HepG2 (cell line): ENCODE results near the gene DMXL1. TPM values are rescaled to one million over a fixed set of nuclear protein-coding genes. Genes with fewer than 3 reads are reported as not detected.

Experiments
- ATAC-seq: fragments of 200-7000 bp; cut with Tn5 transposase; 3 replicates; pipeline ENCODE4 v1.9.1; 2020; ENCODE audit warnings: mild to moderate bottlenecking, moderate library complexity
- BruUV-seq: library from RNA; stranded (reverse); fragments of 400-500 nt; replicated peaks from 2 replicates; lab custom pipeline; 2021; lab: Mats Ljungman, UMichigan
- CTCF ChIA-PET: fragments of 300-600 bp; formaldehyde crosslinking; extraction: SDS; loops from one replicate; lab custom pipeline; 2021; ENCODE audit warnings: low total read pairs, inconsistent platforms, low intra/inter-chr PET ratio; lab: Yijun Ruan, JAX
- POLR2A ChIA-PET: fragments of 350-600 bp; sonication (Branson Sonifier 250); formaldehyde crosslinking; loops from one replicate; lab custom pipeline; 2020; ENCODE audit warnings: antibody characterized with exemption, inconsistent platforms; lab: Yijun Ruan, JAX
- DNase-seq: peaks from one replicate; pipeline ENCODE4 v3.0.0-alpha.2; 2015; ENCODE audit warnings: low spot score
- FAIRE-seq: peaks from 3 replicates; lab custom pipeline; 2011; peaks lifted over from hg19 to GRCh38; lab: Jason Lieb, UNC
- H2AFZ ChIP-seq: one replicate; pipeline ENCODE4 v1.6.1; 2011; ENCODE audit warnings: low read length, inconsistent platforms
- H3K27ac ChIP-seq: fragments of 300-600 bp; 3 replicates; pipeline ENCODE4 v1.8.0; 2011; ENCODE audit warnings: mixed run types, mild to moderate bottlenecking, mixed read lengths, low read length, inconsistent platforms; ENCODE audit not compliant: insufficient read depth; ENCODE audit errors: extremely low read length
- H3K27me3 ChIP-seq, 2 experiments: fragments of 200-600 bp in 1 of 2; 2 replicates in 1 of 2; 3 replicates in 1 of 2; pipeline versions ENCODE4 v1.6.0 to v1.8.0; 2011; ENCODE audit warnings: low read length in 2 of 2, mild to moderate bottlenecking in 2 of 2, moderate library complexity in 2 of 2, inconsistent platforms in 1 of 2; ENCODE audit not compliant: insufficient read depth in 2 of 2, control insufficient read depth in 1 of 2
- H3K36me3 ChIP-seq, 2 experiments: fragments of 200-600 bp in 1 of 2; replicated peaks in 1 of 2; 2 replicates in 1 of 2; 3 replicates in 1 of 2; pipeline versions ENCODE4 v1.5.1 to v1.8.0; 2011; ENCODE audit warnings: low read length in 2 of 2, inconsistent platforms in 1 of 2; ENCODE audit not compliant: insufficient read depth in 2 of 2, control insufficient read depth in 1 of 2
- H3K4me1 ChIP-seq: 2 replicates; pipeline ENCODE4 v1.5.1; 2012; ENCODE audit warnings: low read length, inconsistent platforms; ENCODE audit not compliant: insufficient read depth
- H3K4me2 ChIP-seq: 2 replicates; pipeline ENCODE4 v1.6.0; 2011; ENCODE audit warnings: low read depth, low read length, inconsistent platforms
- H3K4me3 ChIP-seq, 3 experiments: fragments of 200-600 bp in 1 of 3; sonication (generic), shearing (Covaris generic) in 1 of 3; replicated peaks in 1 of 3; 2 replicates each; pipeline ENCODE4 v1.5.1; 2011 to 2016; ENCODE audit warnings: low read length in 3 of 3, inconsistent platforms in 2 of 3, low read depth in 2 of 3, mild to moderate bottlenecking in 2 of 3, control low read depth in 1 of 3, mixed read lengths in 1 of 3; ENCODE audit not compliant: insufficient read depth in 1 of 3
- H3K79me2 ChIP-seq: one replicate; pipeline ENCODE4 v1.6.1; 2011; ENCODE audit warnings: low read length, inconsistent platforms; ENCODE audit not compliant: insufficient read depth
- H3K9ac ChIP-seq: 2 replicates; pipeline ENCODE4 v1.6.0; 2011; ENCODE audit warnings: mild to moderate bottlenecking, low read depth, low read length, inconsistent platforms; ENCODE audit not compliant: insufficient read depth
- H3K9me3 ChIP-seq: 2 replicates; pipeline ENCODE4 v1.5.1; 2012; ENCODE audit warnings: mild to moderate bottlenecking, low read length
- H4K20me1 ChIP-seq: 2 replicates; pipeline ENCODE4 v1.6.0; 2011; ENCODE audit warnings: inconsistent platforms, mild to moderate bottlenecking, low read length, moderate library complexity; ENCODE audit not compliant: insufficient read depth
- CEBPB ChIP-seq: IDR thresholded peaks from 2 replicates; pipeline ENCODE4 v1.6.1; 2011; ENCODE audit warnings: low read depth, low read length, improper control_type of control experiment, borderline replicate concordance
- MAFK ChIP-seq, 2 experiments: IDR thresholded peaks in 1 of 2; conservative IDR thresholded peaks in 1 of 2; 2 replicates each; pipeline ENCODE4 v1.6.1; 2011; ENCODE audit warnings: improper control_type of control experiment in 2 of 2, low read length in 2 of 2
- MIER3 ChIP-seq: IDR thresholded peaks from 2 replicates; pipeline ENCODE4 v1.6.1; 2016; ENCODE audit warnings: missing compliant biosample characterization, borderline replicate concordance
- MZF1 ChIP-seq: sonication (generic); formaldehyde crosslinking; IDR thresholded peaks from 2 replicates; pipeline ENCODE4 v1.8.1; 2023; ENCODE audit warnings: mild to moderate bottlenecking, missing genetic modification reagents, borderline replicate concordance
- POLR2G ChIP-seq: fragments of 200-400 bp; formaldehyde crosslinking; IDR thresholded peaks from 2 replicates; pipeline ENCODE4 v1.6.1; 2018; ENCODE audit warnings: mild to moderate bottlenecking, low read depth, low read length, moderate library complexity
- STAT5B ChIP-seq: sonication (generic); formaldehyde crosslinking; IDR thresholded peaks from 2 replicates; pipeline ENCODE4 v1.4.0; 2020; ENCODE audit warnings: missing genetic modification reagents
- ZNF556 ChIP-seq: sonication (generic); formaldehyde crosslinking; IDR thresholded peaks from 2 replicates; pipeline ENCODE4 v1.4.0; 2020; ENCODE audit warnings: mild to moderate bottlenecking, missing genetic modification reagents, borderline replicate concordance
- ZNF629 ChIP-seq: sonication (generic); formaldehyde crosslinking; conservative IDR thresholded peaks from 2 replicates; pipeline ENCODE4 v1.5.0; 2020; ENCODE audit warnings: missing genetic modification reagents
- ZNF790 ChIP-seq: sonication (generic); formaldehyde crosslinking; IDR thresholded peaks from 2 replicates; pipeline ENCODE4 v1.8.0; 2022; ENCODE audit warnings: missing genetic modification reagents, mild to moderate bottlenecking, borderline replicate concordance
- WGBS: methylation state at CpG from one replicate; pipeline ENCODE4 v1.1.6; 2017; ENCODE audit warnings: low lambda C conversion rate; 5-methylcytosine and 5-hydroxymethylcytosine counted together
- in situ Hi-C: cut with HindIII; loops from 2 replicates; pipeline ENCODE4 v1.10.0; 2017; ENCODE audit warnings: low pct_unique_long_range_greater_than_20kb; ENCODE audit not compliant: extremely low pct_ligation_motif_present
- intact Hi-C: fragments of 100-400 bp; cut with micrococcal nuclease; formaldehyde crosslinking; loops from one replicate; pipeline ENCODE4 v1.10.0; 2022; ENCODE audit not compliant: unreplicated experiment
- polyA plus RNA-seq, 8 experiments: library from polyadenylated mRNA; depleted of rRNA in 3 of 8; stranded (reverse) in 7 of 8; unstranded in 1 of 8; fragments of >200 nt; fragmentation: Illumina TruSeq in 4 of 8; extraction: Trizol in 4 of 8; gene quantifications; 2 replicates each; pipeline versions ENCODE4 v1.2.1 to v1.2.3, GENCODE V29; 2011 to 2016; ENCODE audit warnings: low read depth in 4 of 8, missing spikeins in 1 of 8, mixed read lengths in 1 of 8; ENCODE audit not compliant: insufficient read depth in 1 of 8
- total RNA-seq, 5 experiments: library from RNA; depleted of rRNA; stranded (reverse); fragments of >200 nt; fragmentation: Illumina TruSeq; extraction: Trizol; gene quantifications; 2 replicates each; pipeline ENCODE4 v1.2.3, GENCODE V29; 2016; ENCODE audit warnings: low read depth in 1 of 5
- TF ChIP-seq, protein P1 (sequence below): sonication (generic); formaldehyde crosslinking; IDR thresholded peaks from 2 replicates; pipeline ENCODE4 v1.5.0; 2020; ENCODE audit warnings: missing genetic modification reagents

DMXL1 gene
- total and polyA plus RNA-seq, 2 of the 13 experiments (the other 11 are each of a cell fraction or from before 2014, with no cell fraction given), result 6.9 to 18.6 TPM

DNA sequence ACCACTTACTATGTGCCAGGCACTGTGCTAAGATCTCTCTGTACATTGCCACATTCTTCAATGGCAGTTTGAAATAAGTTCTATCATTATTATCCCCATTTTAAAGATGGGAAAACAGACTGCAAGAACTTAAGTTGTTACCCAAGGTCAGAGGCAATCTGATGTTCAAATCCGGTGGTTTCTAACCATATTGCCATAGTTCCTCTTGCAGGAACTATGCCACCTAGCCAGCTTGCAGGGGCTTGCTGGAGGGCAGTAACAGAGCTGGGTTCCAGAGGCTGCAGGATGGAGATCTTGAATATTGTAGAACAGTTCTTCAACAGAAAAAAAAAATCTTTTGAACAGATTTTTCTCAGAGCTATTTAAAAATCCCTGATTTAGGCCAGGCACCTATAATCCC lies 213.1 kb downstream of the DMXL1 start:
- BruUV-seq, result no TSS peak
- in situ Hi-C loops, result no loop called here
- H4K20me1 ChIP-seq, result no peaks in the 10 kb centered on the region
- TF ChIP-seq STAT5B (CRISPR knock-in tag), result no peak
- no peak for TF ChIP-seq ZNF556 (CRISPR knock-in tag)
- TF ChIP-seq MIER3 (CRISPR knock-in tag), result no peak
- 0 out of 2 replicates have a peak, but pooled peaks have one; percentile 8 for TF ChIP-seq ZNF629 (CRISPR knock-in tag)
- no peak for TF ChIP-seq MZF1
- TF ChIP-seq ZNF790 (CRISPR knock-in tag), result no peak
- TF ChIP-seq, all 625 proteins: peak for 1
- ChIA-PET POLR2A (no interaction called here), CTCF (no interaction called here)
- ATAC-seq (no peak), DNase-seq (no peak), FAIRE-seq (no peak)
- Histone ChIP-seq H3K79me2 (no peaks in the 10 kb centered on the region), H3K9me3 (no peaks in the 10 kb centered on the region), H3K4me2 (no peak overlapping the region), H3K9ac (no peak overlapping the region), H3K36me3 (no peaks in the 10 kb centered on the region; a peak in 1 of 5 replicates), H3K4me1 (0 out of 2 replicates have a peak, but pooled peaks cover 6% of the 10 kb centered on the region), H3K27ac (no peak overlapping the region), H2AFZ (no peak overlapping the region), H3K4me3 (no peak overlapping the region), H3K27me3 (no peaks in the 10 kb centered on the region)
- intact Hi-C loops, result no loop called here
- WGBS, result 100% methylated on average over 1 of the region's 1 CpG

DNA sequence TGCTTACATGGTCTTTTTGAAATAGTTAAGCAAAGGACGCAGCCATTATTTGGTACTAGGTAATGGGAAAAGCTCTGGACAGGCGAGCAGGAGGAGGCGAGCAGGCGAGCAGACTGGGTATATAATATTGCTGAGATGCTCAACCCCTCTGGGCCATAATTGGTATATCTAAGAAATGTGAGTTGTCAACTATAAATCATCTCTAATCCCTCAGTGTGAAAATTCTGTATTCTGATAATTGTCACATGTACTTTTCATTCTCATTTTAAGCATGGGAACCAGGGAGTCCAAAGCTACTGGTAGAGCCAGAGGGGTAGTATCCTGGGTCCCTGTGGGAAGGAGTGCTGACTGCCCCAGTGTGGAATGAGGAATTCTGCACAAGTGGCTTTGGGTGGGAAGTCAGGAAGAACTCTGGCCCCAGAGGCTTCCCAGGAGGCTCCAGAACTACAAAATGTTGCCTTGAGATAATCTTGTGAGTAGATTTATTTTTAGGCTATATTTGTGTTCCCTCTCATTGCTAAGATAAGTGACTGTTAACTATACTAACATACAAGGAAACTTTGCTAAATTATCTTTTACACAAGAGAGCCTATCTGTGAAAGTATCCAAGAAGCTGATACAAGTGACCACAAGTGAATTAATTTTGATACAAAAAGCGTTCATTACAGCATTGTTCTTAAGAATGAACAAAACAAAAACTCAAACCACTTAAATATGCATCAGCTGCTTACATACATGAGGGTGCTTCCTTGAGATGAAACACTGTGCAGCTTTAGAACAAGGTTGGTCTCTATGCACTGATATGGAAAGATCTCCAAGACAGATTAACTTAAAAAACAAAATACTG lies 214.4 kb downstream of the DMXL1 start:
- no peak for ATAC-seq
- in situ Hi-C loops (no loop called here), intact Hi-C loops (no loop called here)
- Histone ChIP-seq H4K20me1 (no peaks in the 10 kb centered on the region), H2AFZ (no peak overlapping the region), H3K27ac (no peak overlapping the region), H3K4me3 (no peak overlapping the region), H3K9ac (no peak overlapping the region), H3K79me2 (no peaks in the 10 kb centered on the region), H3K36me3 (no peaks in the 10 kb centered on the region; a peak in 1 of 5 replicates), H3K4me2 (no peak overlapping the region), H3K9me3 (no peaks in the 10 kb centered on the region), H3K4me1 (0 out of 2 replicates have a peak, but pooled peaks cover 6% of the 10 kb centered on the region), H3K27me3 (no peaks in the 10 kb centered on the region)
- WGBS, result 90% methylated on average over 5 of the region's 5 CpGs
- CTCF ChIA-PET, result no interaction called here
- no peak for FAIRE-seq
- BruUV-seq, result no TSS peak
- no peak for DNase-seq
- POLR2A ChIA-PET, result no interaction called here
- TF ChIP-seq CEBPB (no peak), POLR2G (no peak), MAFK (conservative IDR thresholded peaks at IDR 0.05 in 1 of 2, IDR thresholded peaks at IDR 0.05 in 1 of 2; ENCODE audit: low read length in 2 of 2) (peak in 1 of 2 experiments; percentile 45; a peak in 1 of 4 replicates)
- TF ChIP-seq, protein P1, sequence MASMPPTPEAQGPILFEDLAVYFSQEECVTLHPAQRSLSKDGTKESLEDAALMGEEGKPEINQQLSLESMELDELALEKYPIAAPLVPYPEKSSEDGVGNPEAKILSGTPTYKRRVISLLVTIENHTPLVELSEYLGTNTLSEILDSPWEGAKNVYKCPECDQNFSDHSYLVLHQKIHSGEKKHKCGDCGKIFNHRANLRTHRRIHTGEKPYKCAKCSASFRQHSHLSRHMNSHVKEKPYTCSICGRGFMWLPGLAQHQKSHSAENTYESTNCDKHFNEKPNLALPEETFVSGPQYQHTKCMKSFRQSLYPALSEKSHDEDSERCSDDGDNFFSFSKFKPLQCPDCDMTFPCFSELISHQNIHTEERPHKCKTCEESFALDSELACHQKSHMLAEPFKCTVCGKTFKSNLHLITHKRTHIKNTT (CRISPR knock-in tag), result no peak
